HG03066 (cell line): ENCODE measurements around the gene EDDM13.
"Not testable (repeated sequence)": the region's sequence is repeated elsewhere in the genome, so short reads cannot be mapped to it uniquely, and the experiment has no call there.

Experiments used
- ATAC-seq: cut with Tn5 transposase; IDR thresholded peaks from one replicate; pipeline ENCODE4 v1.9.1; 2021; ENCODE audit warnings: low read depth; ENCODE audit not compliant: unreplicated experiment

EDDM13 gene

GRCh38 chr19:56294549-56294948 is 22.0 kb downstream of the EDDM13 start:
- ATAC-seq: no peak

- no peak for ATAC-seq
Observed at GRCh38 chr19:56295531-56296455, 23.2 kb downstream of the EDDM13 start.

GRCh38 chr19:56297010-56297409 is 24.5 kb downstream of the EDDM13 start:
- ATAC-seq: no peak

- no peak for ATAC-seq
Observed at GRCh38 chr19:56299688-56300087, 27.1 kb downstream of the EDDM13 start.

- ATAC-seq: no peak
Observed at GRCh38 chr19:56301155-56301554, 28.6 kb downstream of the EDDM13 start.

- ATAC-seq: no peak
Observed at GRCh38 chr19:56301886-56302620, 29.5 kb downstream of the EDDM13 start.

- ATAC-seq: no peak
Observed at GRCh38 chr19:56304243-56304642, 31.7 kb downstream of the EDDM13 start.

- ATAC-seq: no peak
Observed at GRCh38 chr19:56306016-56306415, 33.5 kb downstream of the EDDM13 start.

- ATAC-seq: not testable (repeated sequence)
Observed at GRCh38 chr19:56307062-56307461, 34.5 kb downstream of the EDDM13 start.

- no peak for ATAC-seq
Observed at GRCh38 chr19:56308792-56309191, 36.2 kb downstream of the EDDM13 start.

GRCh38 chr19:56309511-56310185 is 37.1 kb downstream of the EDDM13 start:
- no peak for ATAC-seq

GRCh38 chr19:56310462-56310861 is 37.9 kb downstream of the EDDM13 start:
- ATAC-seq: no peak

GRCh38 chr19:56312342-56312741 is 39.8 kb downstream of the EDDM13 start:
- ATAC-seq: no peak

GRCh38 chr19:56312787-56313657 is 40.5 kb downstream of the EDDM13 start:
- no peak for ATAC-seq

- no peak for ATAC-seq
Observed at GRCh38 chr19:56314018-56314380, 41.5 kb downstream of the EDDM13 start.

GRCh38 chr19:56314381-56315076 is 42.0 kb downstream of the EDDM13 start, which contains the start of gene ZSCAN5A:
ZSCAN5A (minus strand) TSS chr19:56314839; CDS start chr19:56225046, 89,793 bp downstream.
- ATAC-seq: peak; percentile 74

GRCh38 chr19:56315077-56315828 is 42.7 kb downstream of the EDDM13 start:
- peak; percentile 73 for ATAC-seq

GRCh38 chr19:56316728-56317127 is 44.2 kb downstream of the EDDM13 start:
- no peak for ATAC-seq

GRCh38 chr19:56317749-56318148 is 45.2 kb downstream of the EDDM13 start:
- no peak for ATAC-seq
